HTR-8/SVneo (cell line): ENCODE data around the gene IDI1.

ENCODE experiments used
- DNase-seq: peaks from one replicate; pipeline ENCODE4 v3.0.0; 2011; ENCODE audit warnings: low spot score, mixed read lengths; ENCODE audit not compliant: insufficient read length
- FAIRE-seq: peaks from 2 replicates; lab custom pipeline; 2011; peaks lifted over from hg19 to GRCh38; lab: Jason Lieb, UNC

IDI1 gene

DNA sequence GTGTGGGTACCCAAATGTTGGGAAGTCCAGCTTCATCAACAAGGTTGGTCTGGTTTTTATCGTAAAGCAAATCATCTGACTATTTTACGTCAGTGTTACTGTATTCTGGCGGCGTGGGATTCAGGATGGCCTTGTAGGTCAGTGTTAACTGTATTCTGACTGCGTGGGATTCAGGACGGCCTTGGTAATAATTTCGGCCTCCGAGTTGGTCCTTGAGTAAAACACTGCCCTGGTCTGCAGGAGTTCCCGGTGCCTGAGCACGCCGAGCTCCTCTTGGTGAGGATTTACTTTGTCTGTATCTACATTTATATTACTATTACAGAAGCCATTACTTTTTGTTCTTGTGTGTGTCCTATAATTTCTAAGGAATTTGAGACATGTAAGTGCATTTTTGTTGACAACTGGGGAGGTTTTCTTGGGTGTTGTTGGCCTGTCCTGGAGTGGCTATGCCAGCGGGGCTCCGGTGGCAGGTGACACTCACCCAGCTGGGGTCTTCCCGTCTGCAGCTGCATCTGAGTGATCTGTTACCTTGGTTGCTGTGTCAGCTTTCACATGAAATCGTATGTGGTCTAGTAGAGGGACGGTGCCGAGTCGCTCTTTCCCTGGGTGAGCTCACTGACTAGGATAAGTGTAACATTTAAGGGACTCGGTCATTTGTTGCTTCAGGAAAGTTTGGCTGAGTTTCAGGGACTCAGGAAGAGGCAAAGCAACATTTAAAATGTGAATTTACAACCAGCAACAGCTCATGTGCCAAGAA is 51.5 kb downstream of the IDI1 start:
- no peak for FAIRE-seq

GRCh38 chr10:996031-996430 is 52.9 kb downstream of the IDI1 start:
- DNase-seq (no peak), FAIRE-seq (no peak)

More for the DNA sequence above, 51.5 kb downstream of the IDI1 start:
- no peak for DNase-seq

GRCh38 chr10:995559-995926 is 53.4 kb downstream of the IDI1 start:
- no peak for FAIRE-seq

GRCh38 chr10:994836-995558 is 53.9 kb downstream of the IDI1 start:
- no peak for FAIRE-seq

More at GRCh38 chr10:995559-995926, 53.4 kb downstream of the IDI1 start:
- no peak for DNase-seq

DNA sequence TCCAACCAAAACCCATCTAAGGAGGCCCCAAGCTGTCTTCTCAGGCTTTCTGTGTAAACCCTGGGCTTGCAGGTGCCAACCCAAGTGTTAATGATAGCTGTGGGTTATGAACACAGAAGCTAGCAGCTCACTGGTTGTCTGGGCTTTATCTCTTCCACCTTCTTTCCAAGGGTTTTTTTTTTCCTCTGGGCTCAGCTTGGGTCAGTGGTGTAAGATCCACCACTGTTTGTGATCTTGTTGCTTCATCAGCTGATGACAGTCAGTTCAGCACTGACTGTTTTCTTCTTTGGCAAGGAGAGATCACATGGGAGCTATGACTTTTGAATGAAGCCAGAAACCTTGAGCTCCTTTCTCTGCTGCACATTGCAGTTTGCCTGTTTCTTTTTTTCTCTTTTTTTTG is 56.0 kb downstream of the IDI1 start:
- FAIRE-seq = no peak
- DNase-seq = no peak

More at GRCh38 chr10:994836-995558, 53.9 kb downstream of the IDI1 start:
- DNase-seq = no peak

DNA sequence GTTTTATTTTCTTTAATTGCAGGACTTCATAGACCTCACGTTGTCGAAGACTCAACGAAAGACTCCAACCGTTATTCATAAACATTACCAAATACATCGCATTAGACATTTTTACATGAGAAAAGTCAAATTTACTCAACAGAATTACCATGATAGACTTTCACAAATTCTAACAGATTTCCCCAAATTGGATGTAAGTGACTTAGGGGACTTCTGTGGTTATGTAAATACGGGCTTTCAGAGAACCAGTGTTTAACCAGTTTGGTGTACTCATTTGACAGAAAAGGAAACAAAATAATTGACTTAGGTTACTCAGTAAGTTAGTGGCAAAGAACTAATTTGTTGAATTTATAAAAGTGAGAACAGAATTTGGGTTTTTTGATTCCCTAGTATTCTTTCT is 56.5 kb downstream of the IDI1 start:
- DNase-seq (no peak), FAIRE-seq (no peak)

GRCh38 chr10:990808-991207 is 58.1 kb downstream of the IDI1 start:
- DNase-seq (no peak), FAIRE-seq (no peak)
